Mesenchymal stem cell (in vitro differentiated cells and primary cell): ENCODE measurements around the gene PFKFB3.

Experiments used
- DNase-seq: peaks from one replicate; pipeline ENCODE4 v3.0.0-alpha.2; 2013
- H2AFZ ChIP-seq: one replicate; pipeline ENCODE4 v1.6.1; 2013; ENCODE audit warnings: low read depth, mild to moderate bottlenecking, control low read depth, inconsistent platforms, low read length, moderate library complexity
- H2AK5ac ChIP-seq: 2 replicates; pipeline ENCODE4 v1.6.1; 2013; ENCODE audit warnings: low read length, moderate library complexity, mild to moderate bottlenecking, inconsistent platforms; ENCODE audit not compliant: severe bottlenecking
- H2BK120ac ChIP-seq: one replicate; pipeline ENCODE4 v1.6.1; 2013; ENCODE audit warnings: low read depth, mild to moderate bottlenecking, inconsistent platforms, low read length, moderate library complexity
- H2BK12ac ChIP-seq, 2 experiments: one replicate each; pipeline ENCODE4 v1.6.1; 2013; ENCODE audit warnings: inconsistent platforms in 2 of 2, low read length in 2 of 2, mild to moderate bottlenecking in 2 of 2, moderate library complexity in 2 of 2, control low read depth in 1 of 2
- H2BK15ac ChIP-seq: one replicate; pipeline ENCODE4 v1.6.1; 2013; ENCODE audit warnings: mild to moderate bottlenecking, low read depth, inconsistent platforms; ENCODE audit not compliant: poor library complexity, severe bottlenecking
- H2BK5ac ChIP-seq: 2 replicates; pipeline ENCODE4 v1.6.1; 2013; ENCODE audit warnings: low read depth, mild to moderate bottlenecking, low read length, control low read depth, inconsistent platforms; ENCODE audit not compliant: poor library complexity, severe bottlenecking
- H3K14ac ChIP-seq, 2 experiments: one replicate each; pipeline ENCODE4 v1.6.1; 2013; ENCODE audit warnings: inconsistent platforms in 2 of 2, low read length in 2 of 2, control low read depth in 1 of 2, mild to moderate bottlenecking in 1 of 2, moderate library complexity in 1 of 2
- H3K18ac ChIP-seq, 2 experiments: one replicate each; pipeline ENCODE4 v1.6.1; 2013; ENCODE audit warnings: inconsistent platforms in 2 of 2, low read length in 2 of 2, control low read depth in 1 of 2, low read depth in 1 of 2, mild to moderate bottlenecking in 1 of 2
- H3K23ac ChIP-seq, 2 experiments: one replicate each; pipeline ENCODE4 v1.6.1; 2013; ENCODE audit warnings: inconsistent platforms in 2 of 2, low read length in 2 of 2, mild to moderate bottlenecking in 2 of 2, moderate library complexity in 2 of 2, control low read depth in 1 of 2
- H3K27ac ChIP-seq: 2 replicates; pipeline ENCODE4 v1.5.1; 2013; ENCODE audit warnings: mild to moderate bottlenecking, moderate library complexity, low read length, control low read depth, inconsistent platforms; ENCODE audit not compliant: poor library complexity, severe bottlenecking
- H3K27me3 ChIP-seq, 2 experiments: 2 replicates each; pipeline versions ENCODE4 v1.6.1 to v1.7.0; 2013; ENCODE audit warnings: low read length in 2 of 2, mild to moderate bottlenecking in 2 of 2, moderate library complexity in 2 of 2, control low read depth in 1 of 2, inconsistent platforms in 1 of 2; ENCODE audit not compliant: control insufficient read depth in 1 of 2, insufficient read depth in 1 of 2
- H3K36me3 ChIP-seq, 2 experiments: 2 replicates each; pipeline versions ENCODE4 v1.6.1 to v1.7.0; 2013; ENCODE audit warnings: low read length in 2 of 2, control low read depth in 1 of 2, inconsistent platforms in 1 of 2, low read depth in 1 of 2, mild to moderate bottlenecking in 1 of 2; ENCODE audit not compliant: insufficient read depth in 2 of 2, control insufficient read depth in 1 of 2
- H3K4ac ChIP-seq, 2 experiments: one replicate each; pipeline ENCODE4 v1.6.1; 2013; ENCODE audit warnings: inconsistent platforms in 2 of 2, low read length in 2 of 2, mild to moderate bottlenecking in 2 of 2, moderate library complexity in 2 of 2, control low read depth in 1 of 2, low read depth in 1 of 2
- H3K4me1 ChIP-seq: 2 replicates; pipeline ENCODE4 v1.6.1; 2013; ENCODE audit warnings: low read depth, low read length, control low read depth; ENCODE audit not compliant: control insufficient read depth, insufficient read depth
- H3K4me2 ChIP-seq: 2 replicates; pipeline ENCODE4 v1.6.1; 2013; ENCODE audit warnings: low read length, mild to moderate bottlenecking, inconsistent platforms; ENCODE audit not compliant: poor library complexity, severe bottlenecking
- H3K4me3 ChIP-seq, 2 experiments: 2 replicates each; pipeline versions ENCODE4 v1.5.1 to v1.7.0; 2013; ENCODE audit warnings: low read length in 2 of 2, mild to moderate bottlenecking in 2 of 2, control low read depth in 1 of 2, low read depth in 1 of 2; ENCODE audit not compliant: insufficient read depth in 1 of 2
- H3K79me1 ChIP-seq: replicated peaks from 2 replicates; pipeline ENCODE4 v1.6.1; 2013; ENCODE audit warnings: mild to moderate bottlenecking, control low read depth, low read length, inconsistent platforms; ENCODE audit not compliant: poor library complexity, severe bottlenecking
- H3K9ac ChIP-seq: 2 replicates; pipeline ENCODE4 v1.7.0; 2013; ENCODE audit warnings: mild to moderate bottlenecking, low read length, moderate library complexity
- H3K9me3 ChIP-seq: 2 replicates; pipeline ENCODE4 v1.7.0; 2013; ENCODE audit warnings: mild to moderate bottlenecking, low read length; ENCODE audit not compliant: control insufficient read depth
- H4K8ac ChIP-seq: one replicate; pipeline ENCODE4 v1.6.1; 2013; ENCODE audit warnings: inconsistent platforms, mild to moderate bottlenecking, low read length, moderate library complexity
- H4K91ac ChIP-seq: one replicate; pipeline ENCODE4 v1.6.1; 2013; ENCODE audit warnings: mild to moderate bottlenecking, low read length, inconsistent platforms
- WGBS: methylation state at CpG from one replicate; pipeline ENCODE4 v1.1.7; 2013; ENCODE audit warnings: mixed read lengths; 5-methylcytosine and 5-hydroxymethylcytosine counted together

PFKFB3 gene

GRCh38 chr10:6299743-6300105, 97.0 kb downstream of the PFKFB3 start:
- Histone ChIP-seq H3K14ac (no peak overlapping the region), H3K4me2 (no peak overlapping the region), H3K9ac (no peak overlapping the region), H3K9me3 (no peaks in the 10 kb centered on the region), H3K4me1 (peaks cover 19% of the 10 kb centered on the region), H3K18ac (peak overlapping the region in 1 of 2 experiments; percentile 46), H2BK12ac (peak overlapping the region in 1 of 2 experiments; percentile 20), H2AFZ (no peak overlapping the region), H3K36me3 (no peaks in the 10 kb centered on the region), H2BK15ac (no peak overlapping the region), H2BK5ac (peak overlapping the region; percentile 54), H3K23ac (no peak overlapping the region), H3K4me3 (no peak overlapping the region), H4K8ac (no peak overlapping the region), H2AK5ac (peak overlapping the region; percentile 86), H3K79me1 (no peaks in the 10 kb centered on the region), H3K27me3 (no peaks in the 10 kb centered on the region), H2BK120ac (no peak overlapping the region), H3K27ac (peak overlapping the region; percentile 57), H4K91ac (no peak overlapping the region), H3K4ac (peak overlapping the region in 1 of 2 experiments; percentile 42)
- DNase-seq, result no peak
- WGBS, result 92% methylated on average over 2 of the region's 2 CpGs

- Histone ChIP-seq H3K14ac (no peak overlapping the region), H3K27ac (peak overlapping the region; percentile 39), H3K4me3 (peak overlapping the region in 1 of 2 experiments; percentile 41), H3K9me3 (no peaks in the 10 kb centered on the region), H2AK5ac (no peak overlapping the region), H4K8ac (no peak overlapping the region), H2AFZ (no peak overlapping the region), H3K18ac (peak overlapping the region in 1 of 2 experiments; percentile 46), H2BK120ac (no peak overlapping the region), H3K23ac (no peak overlapping the region), H3K4ac (no peak overlapping the region), H3K4me2 (no peak overlapping the region), H2BK5ac (no peak overlapping the region), H3K36me3 (no peaks in the 10 kb centered on the region), H4K91ac (no peak overlapping the region), H3K27me3 (no peaks in the 10 kb centered on the region), H3K9ac (peak overlapping the region; percentile 13), H2BK12ac (peak overlapping the region in 1 of 2 experiments; percentile 8), H3K79me1 (no peaks in the 10 kb centered on the region), H3K4me1 (peaks cover 19% of the 10 kb centered on the region), H2BK15ac (no peak overlapping the region)
- 53% methylated on average over 13 of the region's 14 CpGs for WGBS
- peak; percentile 46 for DNase-seq
Measured at GRCh38 chr10:6300106-6300783, 97.5 kb downstream of the PFKFB3 start.

DNA sequence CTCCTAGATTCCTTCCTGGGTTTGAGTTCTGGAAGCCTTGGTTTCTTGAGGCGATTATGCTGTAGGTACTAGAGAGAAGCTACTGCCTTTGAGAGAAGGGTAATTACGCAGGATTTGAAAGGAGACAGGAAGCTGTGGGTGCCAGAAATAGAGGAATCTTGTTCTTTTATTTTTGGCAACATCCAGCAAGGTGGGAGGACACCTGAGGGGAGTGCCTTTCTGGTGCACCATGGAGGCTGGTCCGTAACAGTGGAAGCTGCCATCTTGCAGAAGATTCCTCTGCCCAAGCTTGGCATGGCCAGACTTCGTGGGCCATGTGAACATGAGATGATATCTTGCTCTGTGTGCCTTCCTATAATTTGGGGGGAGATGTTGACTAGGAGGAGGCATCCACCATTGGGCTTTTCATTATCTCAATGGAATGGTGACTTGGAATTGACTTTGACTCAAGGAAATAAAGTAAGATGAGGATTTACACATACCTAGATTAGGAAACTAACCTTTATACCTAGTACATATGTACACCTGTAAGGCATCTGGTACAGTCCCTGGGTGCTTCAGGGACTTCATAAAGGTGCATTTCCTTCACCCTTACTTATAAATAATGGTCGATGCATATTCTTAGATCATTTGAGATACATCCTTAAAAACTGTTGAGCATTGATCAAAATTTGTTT, 98.2 kb downstream of the PFKFB3 start:
- no peak overlapping the region for H2AFZ ChIP-seq
- no peak overlapping the region for H3K14ac ChIP-seq
- no peak overlapping the region for H4K8ac ChIP-seq
- no peaks in the 10 kb centered on the region for H3K27me3 ChIP-seq
- no peaks in the 10 kb centered on the region for H3K36me3 ChIP-seq
- no peak overlapping the region for H2BK5ac ChIP-seq
- H3K23ac ChIP-seq, result no peak overlapping the region
- H3K79me1 ChIP-seq, result no peaks in the 10 kb centered on the region
- H3K4me1 ChIP-seq, result peaks cover 19% of the 10 kb centered on the region
- no peak overlapping the region for H3K18ac ChIP-seq
- no peak for DNase-seq
- H3K9me3 ChIP-seq, result no peaks in the 10 kb centered on the region
- H4K91ac ChIP-seq, result no peak overlapping the region
- no peak overlapping the region for H2BK120ac ChIP-seq
- H2AK5ac ChIP-seq, result no peak overlapping the region
- no peak overlapping the region for H2BK15ac ChIP-seq
- no peak overlapping the region for H2BK12ac ChIP-seq
- no peak overlapping the region for H3K27ac ChIP-seq
- H3K4me2 ChIP-seq, result no peak overlapping the region
- peak overlapping the region in 1 of 2 experiments; percentile 41 for H3K4me3 ChIP-seq
- H3K4ac ChIP-seq, result no peak overlapping the region
- H3K9ac ChIP-seq, result peak overlapping the region; percentile 13
- WGBS, result 86% methylated on average over 4 of the region's 5 CpGs

GRCh38 chr10:6301488-6302075, 98.8 kb downstream of the PFKFB3 start:
- no peak overlapping the region for H2BK5ac ChIP-seq
- H3K9me3 ChIP-seq, result no peaks in the 10 kb centered on the region
- H2AFZ ChIP-seq, result no peak overlapping the region
- H3K27ac ChIP-seq, result no peak overlapping the region
- no peak overlapping the region for H2AK5ac ChIP-seq
- no peak overlapping the region for H3K23ac ChIP-seq
- 92% methylated on average over 4 of the region's 7 CpGs for WGBS
- no peak overlapping the region for H3K9ac ChIP-seq
- H2BK15ac ChIP-seq, result no peak overlapping the region
- H3K4ac ChIP-seq, result no peak overlapping the region
- no peak overlapping the region for H4K8ac ChIP-seq
- no peaks in the 10 kb centered on the region for H3K36me3 ChIP-seq
- no peak overlapping the region for H4K91ac ChIP-seq
- no peak overlapping the region for H3K14ac ChIP-seq
- H3K4me3 ChIP-seq, result no peak overlapping the region
- no peak for DNase-seq
- H2BK12ac ChIP-seq, result no peak overlapping the region
- H3K4me2 ChIP-seq, result no peak overlapping the region
- H3K27me3 ChIP-seq, result no peaks in the 10 kb centered on the region
- no peaks in the 10 kb centered on the region for H3K79me1 ChIP-seq
- H3K4me1 ChIP-seq, result peaks cover 19% of the 10 kb centered on the region
- no peak overlapping the region for H2BK120ac ChIP-seq
- H3K18ac ChIP-seq, result no peak overlapping the region
